GM19372 (cell line): ENCODE data around the gene NDC80.
"Not testable (repeated sequence)": the region's sequence is repeated elsewhere in the genome, so short reads cannot be mapped to it uniquely, and the experiment has no call there.

ENCODE experiments used
- ATAC-seq: cut with Tn5 transposase; IDR thresholded peaks from one replicate; pipeline ENCODE4 v1.9.1; 2021; ENCODE audit warnings: mild to moderate bottlenecking, low read depth, moderate library complexity; ENCODE audit not compliant: unreplicated experiment

The NDC80 gene

GRCh38 chr18:2617401-2617998, 46.1 kb downstream of the NDC80 start:
- ATAC-seq = no peak

- ATAC-seq = no peak
Observed at GRCh38 chr18:2618009-2618408, 46.7 kb downstream of the NDC80 start.

GRCh38 chr18:2625217-2625616, 53.9 kb downstream of the NDC80 start:
- ATAC-seq = no peak

- ATAC-seq = no peak
Observed at GRCh38 chr18:2627821-2628276, 56.5 kb downstream of the NDC80 start.

- ATAC-seq = no peak
Observed at GRCh38 chr18:2629003-2629402, 57.6 kb downstream of the NDC80 start.

GRCh38 chr18:2635586-2635985, 64.2 kb downstream of the NDC80 start:
- no peak for ATAC-seq

GRCh38 chr18:2636126-2636631, 64.8 kb downstream of the NDC80 start:
- peak; percentile 17 for ATAC-seq

GRCh38 chr18:2641638-2642037, 70.3 kb downstream of the NDC80 start:
- ATAC-seq = peak; percentile 63

- no peak for ATAC-seq
Observed at GRCh38 chr18:2642771-2643170, 71.4 kb downstream of the NDC80 start.

GRCh38 chr18:2644535-2644934, 73.2 kb downstream of the NDC80 start:
- ATAC-seq = no peak

GRCh38 chr18:2651981-2652380, 80.6 kb downstream of the NDC80 start:
- no peak for ATAC-seq

- ATAC-seq = no peak
Observed at GRCh38 chr18:2653467-2653866, 82.1 kb downstream of the NDC80 start.

- no peak for ATAC-seq
Observed at GRCh38 chr18:2654169-2654927, 83.0 kb downstream of the NDC80 start.

GRCh38 chr18:2654928-2655177, 83.5 kb downstream of the NDC80 start:
- ATAC-seq = peak; percentile 37

GRCh38 chr18:2655178-2655953, 84.0 kb downstream of the NDC80 start, which contains the start of gene SMCHD1:
TSS of gene SMCHD1 (plus strand) at chr18:2655726. CDS start at chr18:2656076, 350 bp downstream.
- ATAC-seq = peak; percentile 66

- ATAC-seq = peak; percentile 13
Observed at GRCh38 chr18:2655954-2656236, 84.5 kb downstream of the NDC80 start.

- ATAC-seq = peak; percentile 3
Observed at GRCh38 chr18:2656237-2656980, 85.1 kb downstream of the NDC80 start.

GRCh38 chr18:2656981-2657512, 85.7 kb downstream of the NDC80 start:
- ATAC-seq = no peak

- no peak for ATAC-seq
Observed at GRCh38 chr18:2657788-2658458, 86.6 kb downstream of the NDC80 start.

GRCh38 chr18:2660849-2661248, 89.5 kb downstream of the NDC80 start:
- ATAC-seq = not testable (repeated sequence)
